SU-DHL-6 (cell line): ENCODE results near the gene PLB1.

Source experiments
- H2AFZ ChIP-seq: fragments of 200-600 bp; sonication (generic); 2 replicates; pipeline ENCODE4 v1.6.1; 2014; ENCODE audit warnings: low read depth, mild to moderate bottlenecking, moderate library complexity, mixed read lengths, antibody characterized with exemption, low read length; ENCODE audit not compliant: severe bottlenecking
- H3F3A ChIP-seq: fragments of 200-600 bp; shearing (Covaris generic); 2 replicates; pipeline ENCODE4 v1.6.0; 2016; ENCODE audit warnings: antibody characterized with exemption, mild to moderate bottlenecking; ENCODE audit not compliant: insufficient read depth
- H3K27ac ChIP-seq: fragments of 200-600 bp; sonication (generic); 2 replicates; pipeline ENCODE4 v1.5.1; 2016; ENCODE audit warnings: low read depth, mild to moderate bottlenecking, low read length, moderate library complexity, mixed read lengths
- H3K27me3 ChIP-seq: fragments of 200-600 bp; sonication (generic), shearing (Covaris generic); 2 replicates; pipeline ENCODE4 v1.6.0; 2014; ENCODE audit warnings: mild to moderate bottlenecking, low read length
- H3K36me3 ChIP-seq: fragments of 200-600 bp; sonication (generic); 2 replicates; pipeline ENCODE4 v1.6.1; 2014; ENCODE audit warnings: mild to moderate bottlenecking, low read length, mixed read lengths
- H3K4me2 ChIP-seq: fragments of 300-600, 200-600 bp; shearing (Covaris generic), sonication (generic); 2 replicates; pipeline ENCODE4 v1.6.0; 2014; ENCODE audit warnings: low read length, low read depth, mild to moderate bottlenecking; ENCODE audit not compliant: poor library complexity, severe bottlenecking
- H3K4me3 ChIP-seq: fragments of 200-600 bp; sonication (generic); 2 replicates; pipeline ENCODE4 v1.5.1; 2014; ENCODE audit warnings: antibody characterized with exemption, low read length, mild to moderate bottlenecking, mixed read lengths; ENCODE audit not compliant: insufficient read depth, poor library complexity, severe bottlenecking
- H3K79me2 ChIP-seq: fragments of 200-600 bp; sonication (generic); 2 replicates; pipeline ENCODE4 v1.6.1; 2014; ENCODE audit warnings: mild to moderate bottlenecking, low read length, moderate library complexity; ENCODE audit not compliant: insufficient read depth
- H3K9ac ChIP-seq: fragments of 200-600 bp; sonication (generic); 2 replicates; pipeline ENCODE4 v1.7.0; 2014; ENCODE audit warnings: mild to moderate bottlenecking, low read length
- H3K9me2 ChIP-seq: fragments of 200-600 bp; sonication (generic); replicated peaks from 2 replicates; pipeline ENCODE4 v1.6.1; 2014; ENCODE audit warnings: low read length; ENCODE audit not compliant: insufficient read depth
- H3K9me3 ChIP-seq: fragments of 200-600 bp; sonication (generic); 2 replicates; pipeline ENCODE4 v1.6.1; 2014; ENCODE audit warnings: low read length, mixed read lengths; ENCODE audit not compliant: insufficient read depth
- H4K20me1 ChIP-seq: fragments of 200-600 bp; sonication (generic); 2 replicates; pipeline ENCODE4 v1.6.1; 2014; ENCODE audit warnings: low read depth, mild to moderate bottlenecking, antibody characterized with exemption, low read length, moderate library complexity, mixed read lengths
- CTCF ChIP-seq: fragments of 200-600 bp; sonication (generic); IDR thresholded peaks from one replicate; pipeline ENCODE4 v1.5.1; 2017; ENCODE audit warnings: antibody characterized with exemption, mild to moderate bottlenecking, low read length, moderate library complexity; ENCODE audit not compliant: insufficient read depth, poor library complexity, severe bottlenecking
- EZH2phosphoT487 ChIP-seq: fragments of 200-600 bp; sonication (generic), shearing (Covaris generic); conservative IDR thresholded peaks from 2 replicates; pipeline ENCODE4 v1.6.1; 2018; ENCODE audit warnings: mild to moderate bottlenecking, antibody characterized with exemption, low read length, moderate library complexity, mixed read lengths

PLB1 gene

GRCh38 chr2:28642796-28643195 is 146.9 kb downstream of the PLB1 start:
- Histone ChIP-seq H3K9me2 (no peaks in the 10 kb centered on the region), H3K4me2 (no peak overlapping the region), H3K79me2 (no peaks in the 10 kb centered on the region), H3K9ac (no peak overlapping the region), H4K20me1 (no peaks in the 10 kb centered on the region), H3K9me3 (no peaks in the 10 kb centered on the region), H3K27me3 (no peaks in the 10 kb centered on the region), H2AFZ (no peak overlapping the region), H3K36me3 (no peaks in the 10 kb centered on the region), H3F3A (no peaks in the 10 kb centered on the region), H3K27ac (no peak overlapping the region), H3K4me3 (no peak overlapping the region)
- no peak for TF ChIP-seq CTCF
- TF ChIP-seq EZH2phosphoT487: no peak

GRCh38 chr2:28643327-28643726 is 147.5 kb downstream of the PLB1 start:
- H3K27ac ChIP-seq: no peak overlapping the region
- no peak overlapping the region for H3K9ac ChIP-seq
- no peak for TF ChIP-seq CTCF
- TF ChIP-seq EZH2phosphoT487: no peak

GRCh38 chr2:28643911-28644334 is 148.1 kb downstream of the PLB1 start:
- Histone ChIP-seq H3K27ac (no peak overlapping the region), H2AFZ (no peak overlapping the region)

More at GRCh38 chr2:28643327-28643726, 147.5 kb downstream of the PLB1 start:
- no peak overlapping the region for H3K4me2 ChIP-seq
- no peak overlapping the region for H3K4me3 ChIP-seq
- no peaks in the 10 kb centered on the region for H3K9me3 ChIP-seq
- no peaks in the 10 kb centered on the region for H3K27me3 ChIP-seq
- no peaks in the 10 kb centered on the region for H4K20me1 ChIP-seq
- H3K9me2 ChIP-seq: no peaks in the 10 kb centered on the region
- H3F3A ChIP-seq: no peaks in the 10 kb centered on the region
- no peak overlapping the region for H2AFZ ChIP-seq
- H3K36me3 ChIP-seq: no peaks in the 10 kb centered on the region
- no peaks in the 10 kb centered on the region for H3K79me2 ChIP-seq

More at GRCh38 chr2:28643911-28644334, 148.1 kb downstream of the PLB1 start:
- Histone ChIP-seq H4K20me1 (no peaks in the 10 kb centered on the region), H3K9ac (no peak overlapping the region), H3K4me2 (no peak overlapping the region), H3K9me2 (no peaks in the 10 kb centered on the region), H3F3A (no peaks in the 10 kb centered on the region), H3K4me3 (no peak overlapping the region), H3K27me3 (no peaks in the 10 kb centered on the region), H3K9me3 (no peaks in the 10 kb centered on the region), H3K79me2 (no peaks in the 10 kb centered on the region), H3K36me3 (no peaks in the 10 kb centered on the region)
- TF ChIP-seq EZH2phosphoT487 (no peak), CTCF (no peak)
